Activated naive CD4-positive, alpha-beta T cell treated with anti-CD3 and anti-CD28 coated beads, Interleukin-2, amount 10 ng/mL, durations not matched to agents 7 days and 5 days (primary cell): Measurements from ENCODE around the gene CSNK2B.

Experiments
- CTCF ChIA-PET: fragments of 350-600 bp; sonication (Branson Sonifier 250); formaldehyde crosslinking; loops from one replicate; lab custom pipeline; 2021; ENCODE audit warnings: antibody characterized with exemption; lab: Charles Lee
- DNase-seq: peaks from one replicate; pipeline ENCODE4 v3.0.0-alpha.2; 2020
- H3K27ac Mint-ChIP-seq: one replicate; pipeline ENCODE4 v1.8.0; 2021; ENCODE audit warnings: mild to moderate bottlenecking, moderate library complexity, mixed read lengths
- H3K27me3 Mint-ChIP-seq: one replicate; pipeline ENCODE4 v1.8.0; 2021; ENCODE audit warnings: mild to moderate bottlenecking, mixed read lengths
- H3K36me3 Mint-ChIP-seq: one replicate; pipeline ENCODE4 v1.8.0; 2021; ENCODE audit warnings: mixed read lengths
- H3K4me1 Mint-ChIP-seq: one replicate; pipeline ENCODE4 v1.8.0; 2021; ENCODE audit warnings: mixed read lengths
- H3K4me3 Mint-ChIP-seq: one replicate; pipeline ENCODE4 v1.8.0; 2021; ENCODE audit warnings: mild to moderate bottlenecking, moderate library complexity, mixed read lengths
- H3K9me3 Mint-ChIP-seq: one replicate; pipeline ENCODE4 v1.8.0; 2021; ENCODE audit warnings: mixed read lengths

The CSNK2B gene

GRCh38 chr6:31645325-31645724, 20.6 kb upstream of the CSNK2B start:
- Mint-ChIP-seq H3K4me3 (no peak overlapping the region), H3K27ac (no peak overlapping the region), H3K36me3 (peaks cover 65% of the 10 kb centered on the region), H3K27me3 (no peaks in the 10 kb centered on the region), H3K4me1 (peaks cover 14% of the 10 kb centered on the region), H3K9me3 (no peaks in the 10 kb centered on the region)
- CTCF ChIA-PET: no interaction called here
- DNase-seq: no peak

DNA sequence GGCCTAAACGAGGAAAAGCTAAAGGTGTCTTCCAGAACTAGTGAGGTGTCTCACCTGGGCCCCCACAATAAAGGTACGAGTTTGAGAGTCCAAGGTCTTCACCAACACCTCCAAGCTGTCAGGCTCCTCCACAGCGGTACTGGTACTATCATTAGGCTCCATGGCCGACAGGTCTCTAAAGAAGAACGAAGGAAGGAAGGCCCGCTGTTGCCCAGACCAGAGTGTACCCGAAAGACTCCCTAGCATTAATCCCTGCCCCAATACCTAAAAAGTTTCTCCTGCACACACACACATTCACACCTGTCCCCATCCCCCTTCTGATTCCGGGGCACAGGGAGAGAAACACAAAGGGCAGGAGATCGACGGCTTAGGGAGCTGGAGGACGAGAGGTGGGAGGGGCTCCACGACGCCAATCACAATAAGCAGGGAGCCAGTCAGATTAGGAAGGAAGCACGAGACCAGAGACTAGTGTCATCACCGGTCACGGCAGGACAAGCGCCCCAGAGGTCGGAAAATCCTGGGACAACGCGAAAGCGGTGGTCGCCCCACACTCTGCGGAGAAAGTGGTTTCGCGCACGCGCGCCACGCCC, 14.2 kb upstream of the CSNK2B start:
- peaks cover 54% of the 10 kb centered on the region for H3K36me3 Mint-ChIP-seq
- no peaks in the 10 kb centered on the region for H3K9me3 Mint-ChIP-seq
- H3K4me3 Mint-ChIP-seq: peak overlapping the region; percentile 98
- peaks cover 54% of the 10 kb centered on the region for H3K4me1 Mint-ChIP-seq
- DNase-seq: no peak
- H3K27ac Mint-ChIP-seq: peak overlapping the region; percentile 99
- CTCF ChIA-PET: interaction anchor here (0.7 to 2.4 kb wide), 6 partner anchors 12 to 154 kb away, joined by 3 to 9 read pairs (median 3); partner anchors contain the start of gene ATP6V1G2
- no peaks in the 10 kb centered on the region for H3K27me3 Mint-ChIP-seq

GRCh38 chr6:31652925-31653724, 12.8 kb upstream of the CSNK2B start:
- peak overlapping the region; percentile 98 for H3K4me3 Mint-ChIP-seq
- H3K9me3 Mint-ChIP-seq: no peaks in the 10 kb centered on the region

GRCh38 chr6:31654574-31655348, 11.1 kb upstream of the CSNK2B start:
- H3K4me1 Mint-ChIP-seq: peaks cover 75% of the 10 kb centered on the region
- H3K4me3 Mint-ChIP-seq: no peak overlapping the region
- H3K27ac Mint-ChIP-seq: no peak overlapping the region
- no peaks in the 10 kb centered on the region for H3K9me3 Mint-ChIP-seq
- H3K36me3 Mint-ChIP-seq: peaks cover 46% of the 10 kb centered on the region
- DNase-seq: no peak
- no peaks in the 10 kb centered on the region for H3K27me3 Mint-ChIP-seq
- CTCF ChIA-PET: interaction anchor here (0.8 to 1.8 kb wide), 2 partner anchors 10 to 316 kb away, joined by 3 to 9 read pairs; partner anchors contain the start of gene GPANK1

More at GRCh38 chr6:31652925-31653724, 12.8 kb upstream of the CSNK2B start:
- peak overlapping the region; percentile 99 for H3K27ac Mint-ChIP-seq
- no peaks in the 10 kb centered on the region for H3K27me3 Mint-ChIP-seq
- peak; percentile 93 for DNase-seq
- H3K36me3 Mint-ChIP-seq: peaks cover 48% of the 10 kb centered on the region
- H3K4me1 Mint-ChIP-seq: peaks cover 65% of the 10 kb centered on the region
- CTCF ChIA-PET: interaction anchor here (0.6 to 2.4 kb wide), 5 partner anchors 11 to 117 kb away, joined by 3 to 9 read pairs (median 4); partner anchors contain the start of gene GPANK1

DNA sequence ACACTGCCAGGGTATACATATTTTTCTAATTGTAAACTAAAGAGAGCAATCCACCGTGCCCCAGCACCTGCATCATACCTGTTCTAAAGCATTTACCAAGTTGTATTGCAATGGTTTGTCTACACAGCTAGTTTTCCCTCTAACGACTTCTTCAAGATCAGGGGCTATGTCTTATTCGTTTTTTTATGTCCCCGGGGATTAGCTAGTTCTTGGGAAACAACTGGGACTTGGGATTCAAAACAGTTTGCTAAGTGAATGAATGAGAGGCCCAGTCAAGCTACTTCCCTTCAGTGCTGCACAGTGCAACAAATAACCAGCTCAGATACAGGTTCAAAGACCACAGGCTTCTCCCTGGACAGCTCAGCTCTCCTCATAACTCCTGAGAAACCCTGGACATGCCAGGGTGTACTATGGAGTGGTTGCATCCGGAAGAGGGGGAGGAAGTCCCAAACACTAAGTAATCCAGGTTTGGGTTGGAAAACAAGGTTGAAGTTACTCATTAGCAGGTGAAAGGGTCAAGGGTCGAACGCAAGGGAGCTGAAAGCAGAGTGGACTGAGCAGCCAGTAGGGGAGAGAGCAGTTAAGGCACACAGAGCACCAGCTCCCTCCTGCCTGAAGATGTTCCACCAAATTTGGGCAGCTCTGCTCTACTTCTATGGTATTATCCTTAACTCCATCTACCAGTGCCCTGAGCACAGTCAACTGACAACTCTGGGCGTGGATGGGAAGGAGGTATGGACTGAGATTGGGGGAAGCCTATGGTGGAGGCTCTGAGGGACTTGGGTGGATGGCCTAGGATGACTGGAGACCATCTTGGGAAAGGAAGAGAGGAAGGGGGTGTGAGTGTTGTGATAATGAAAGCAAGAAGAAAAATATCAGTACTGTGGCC, 10.3 kb upstream of the CSNK2B start, which contains the start of gene APOM:
Gene APOM (plus strand): TSS at position 546 of the 889 bp plus-strand sequence. CDS start 73 bp downstream, at position 619.
- Mint-ChIP-seq H3K27me3 (no peaks in the 10 kb centered on the region), H3K4me3 (no peak within 1 kb of the TSS), H3K4me1 (peaks cover 77% of the 10 kb centered on the region), H3K9me3 (no peaks in the 10 kb centered on the region), H3K27ac (peak within 1 kb of the TSS; percentile 81), H3K36me3 (peaks cover 48% of the 10 kb centered on the region)
- CTCF ChIA-PET: no interaction called here
- no peak for DNase-seq

GRCh38 chr6:31657406-31658157, 8.3 kb upstream of the CSNK2B start:
- peak; percentile 59 for DNase-seq
- CTCF ChIA-PET: interaction anchor here (1.0 to 1.2 kb wide), 2 partner anchors 83 to 109 kb away, joined by 3 read pairs; no protein-coding TSS in a partner anchor
- Mint-ChIP-seq H3K36me3 (peaks cover 56% of the 10 kb centered on the region), H3K27ac (peak overlapping the region; percentile 88), H3K4me3 (peak overlapping the region; percentile 55), H3K9me3 (no peaks in the 10 kb centered on the region), H3K4me1 (peaks cover 83% of the 10 kb centered on the region), H3K27me3 (no peaks in the 10 kb centered on the region)

- peaks cover 56% of the 10 kb centered on the region for H3K36me3 Mint-ChIP-seq
- H3K27me3 Mint-ChIP-seq: no peaks in the 10 kb centered on the region
- peak overlapping the region; percentile 88 for H3K27ac Mint-ChIP-seq
- H3K4me1 Mint-ChIP-seq: peaks cover 84% of the 10 kb centered on the region
- CTCF ChIA-PET: interaction anchor here (1.0 to 1.2 kb wide), 2 partner anchors 83 to 109 kb away, joined by 3 read pairs; no protein-coding TSS in a partner anchor
- no peak for DNase-seq
- H3K9me3 Mint-ChIP-seq: no peaks in the 10 kb centered on the region
- peak overlapping the region; percentile 57 for H3K4me3 Mint-ChIP-seq
Measured at GRCh38 chr6:31658158-31658688, 7.7 kb upstream of the CSNK2B start.

- Mint-ChIP-seq H3K9me3 (no peaks in the 10 kb centered on the region), H3K27ac (peak overlapping the region; percentile 92), H3K27me3 (no peaks in the 10 kb centered on the region), H3K36me3 (peaks cover 65% of the 10 kb centered on the region), H3K4me3 (peak overlapping the region; percentile 90), H3K4me1 (peaks cover 88% of the 10 kb centered on the region)
- no peak for DNase-seq
- CTCF ChIA-PET: interaction anchor here (0.8 to 1.0 kb wide), 2 partner anchors 171 to 259 kb away, joined by 3 read pairs; no protein-coding TSS in a partner anchor
Measured at GRCh38 chr6:31658983-31659648, 6.8 kb upstream of the CSNK2B start.

GRCh38 chr6:31659649-31660380, 6.1 kb upstream of the CSNK2B start:
- DNase-seq: peak; percentile 62
- peak overlapping the region; percentile 90 for H3K4me3 Mint-ChIP-seq
- H3K9me3 Mint-ChIP-seq: no peaks in the 10 kb centered on the region
- no peaks in the 10 kb centered on the region for H3K27me3 Mint-ChIP-seq
- peak overlapping the region; percentile 92 for H3K27ac Mint-ChIP-seq
- peaks cover 72% of the 10 kb centered on the region for H3K36me3 Mint-ChIP-seq
- CTCF ChIA-PET: interaction anchor here (0.8 to 1.5 kb wide), 3 partner anchors 170 to 260 kb away, joined by 3 to 4 read pairs (median 3); no protein-coding TSS in a partner anchor
- H3K4me1 Mint-ChIP-seq: peaks cover 92% of the 10 kb centered on the region

DNA sequence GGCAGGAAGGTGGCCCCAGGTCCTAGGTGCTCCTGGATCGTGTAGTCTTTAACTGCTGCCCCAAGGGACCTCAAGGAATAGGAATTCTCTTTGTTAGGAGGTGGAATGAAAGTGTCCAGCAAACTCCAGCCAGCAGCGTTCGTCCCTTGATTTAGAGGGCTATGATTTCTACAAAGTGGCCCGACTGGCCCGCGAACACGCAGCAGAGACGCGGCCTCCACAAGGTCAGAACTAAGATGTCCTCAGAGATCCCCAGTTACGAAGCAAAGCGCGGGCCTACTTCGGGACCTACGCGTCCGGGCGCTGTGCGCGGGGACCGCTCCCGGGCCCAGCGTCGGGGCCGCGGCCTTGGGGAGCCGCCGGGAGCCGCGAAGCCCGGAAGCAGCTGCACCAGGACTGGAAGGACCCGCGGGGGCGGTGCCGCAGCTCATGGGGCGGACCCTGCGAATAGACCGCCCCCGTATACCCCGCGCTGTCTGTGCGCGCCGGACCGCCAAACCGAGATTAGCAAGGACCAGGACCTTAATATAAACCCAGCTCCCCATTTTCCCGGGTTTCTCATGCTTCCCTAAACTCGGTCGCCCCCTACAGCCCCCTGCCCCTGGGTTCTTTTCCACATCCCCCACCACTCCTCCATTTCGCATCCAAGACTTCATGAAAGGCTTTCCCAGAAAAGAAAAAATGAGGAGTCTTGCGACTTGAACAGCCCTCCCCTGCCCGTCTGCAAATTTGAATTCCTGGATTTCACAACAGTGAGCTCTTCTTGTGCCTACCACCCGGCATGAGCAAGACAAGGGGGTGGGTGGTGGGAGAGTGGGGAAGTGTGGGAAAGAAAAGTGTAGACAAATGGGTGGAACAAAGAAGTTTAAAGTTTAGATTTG, 5.3 kb upstream of the CSNK2B start, which contains the start of gene C6orf47:
Gene C6orf47 (minus strand): TSS at position 398 of the 881 bp plus-strand sequence. CDS start 831 bp downstream, outside the sequence.
- Mint-ChIP-seq H3K9me3 (no peaks in the 10 kb centered on the region), H3K4me3 (peak within 1 kb of the TSS; percentile 90), H3K4me1 (peaks cover 85% of the 10 kb centered on the region), H3K27me3 (no peaks in the 10 kb centered on the region), H3K36me3 (peaks cover 67% of the 10 kb centered on the region), H3K27ac (peak within 1 kb of the TSS; percentile 92)
- DNase-seq: peak; percentile 84
- CTCF ChIA-PET: interaction anchor here (1.5 kb wide), 1 partner anchor 169 kb away, joined by 4 read pairs; no protein-coding TSS in a partner anchor
